ENCODE data around the gene HBS1L.
"Not testable (repeated sequence)": the region's sequence is repeated elsewhere in the genome, so short reads cannot be mapped to it uniquely, and the experiment has no call there.

Gene HBS1L

GRCh38 chr6:135073756-135074393 lies 19.3 kb upstream of the HBS1L start:
- no peak for DNase-seq

- no peak for DNase-seq
Observed at GRCh38 chr6:135073217-135073616, 18.6 kb upstream of the HBS1L start.

- no peak for DNase-seq
Observed at GRCh38 chr6:135072753-135073152, 18.1 kb upstream of the HBS1L start.

GRCh38 chr6:135071541-135071940 lies 16.9 kb upstream of the HBS1L start:
- no peak for DNase-seq

GRCh38 chr6:135067911-135068310 lies 13.3 kb upstream of the HBS1L start:
- no peak for DNase-seq

- no peak for DNase-seq
Observed at GRCh38 chr6:135066806-135067205, 12.2 kb upstream of the HBS1L start.

GRCh38 chr6:135066397-135066796 lies 11.8 kb upstream of the HBS1L start:
- no peak for DNase-seq

- no peak for DNase-seq
Observed at GRCh38 chr6:135064586-135064985, 10.0 kb upstream of the HBS1L start.

GRCh38 chr6:135063926-135064325 lies 9.3 kb upstream of the HBS1L start:
- no peak for DNase-seq

- DNase-seq: no peak
Observed at GRCh38 chr6:135062735-135063134, 8.1 kb upstream of the HBS1L start.

- no peak for DNase-seq
Observed at GRCh38 chr6:135060076-135060475, 5.5 kb upstream of the HBS1L start.

GRCh38 chr6:135058299-135058698 lies 3.7 kb upstream of the HBS1L start:
- DNase-seq: not testable (repeated sequence)

GRCh38 chr6:135056632-135057031 lies 2.0 kb upstream of the HBS1L start:
- no peak for DNase-seq

GRCh38 chr6:135054226-135054568 lies 425 bp downstream of the HBS1L start:
- no peak for DNase-seq

- no peak for DNase-seq
Observed at GRCh38 chr6:135053406-135053805, 1.2 kb downstream of the HBS1L start.

GRCh38 chr6:135052939-135053338 lies 1.7 kb downstream of the HBS1L start:
- no peak for DNase-seq

- no peak for DNase-seq
Observed at GRCh38 chr6:135048915-135049314, 5.7 kb downstream of the HBS1L start.

GRCh38 chr6:135047336-135047735 lies 7.3 kb downstream of the HBS1L start:
- DNase-seq: no peak

- no peak for DNase-seq
Observed at GRCh38 chr6:135046912-135047311, 7.7 kb downstream of the HBS1L start.

- no peak for DNase-seq
Observed at GRCh38 chr6:135044639-135045038, 10.0 kb downstream of the HBS1L start.

GRCh38 chr6:135043846-135044245 lies 10.8 kb downstream of the HBS1L start:
- DNase-seq: no peak

- DNase-seq: no peak
Observed at GRCh38 chr6:135043364-135043763, 11.3 kb downstream of the HBS1L start.

GRCh38 chr6:135038335-135038734 lies 16.3 kb downstream of the HBS1L start:
- no peak for DNase-seq

- peak; percentile 25 for DNase-seq
Observed at GRCh38 chr6:135037541-135037940, 17.1 kb downstream of the HBS1L start.

GRCh38 chr6:135036731-135037420 lies 17.7 kb downstream of the HBS1L start:
- no peak for DNase-seq

Data from midbrain (tissue), 1 donor.